ENCODE measurements around the gene TAF4. TPM values are rescaled to one million over a fixed set of nuclear protein-coding genes. Genes with fewer than 3 reads are reported as not detected.

TAF4 gene
- total RNA-seq, 3 donors from 2014 or later: 11.1 to 13.0 (median 12.7) TPM

- Histone ChIP-seq H3K27ac (no peak overlapping the region), H3K9me3 (no peaks in the 10 kb centered on the region), H3K4me1 (no peaks in the 10 kb centered on the region), H3K36me3 (no peaks in the 10 kb centered on the region), H3K27me3 (no peaks in the 10 kb centered on the region), H3K4me3 (no peak overlapping the region)
- DNase-seq (ENCODE audit: low spot score in 2 of 2): no peak
- intact Hi-C loops (cut with DNase I; ENCODE audit: low total_unique reads): no loop called here
- TF ChIP-seq POLR2A (IDR thresholded peaks at IDR 0.05) (no peak), POLR2AphosphoS5 (IDR thresholded peaks at IDR 0.05) (no peak), CTCF (IDR thresholded peaks at IDR 0.05) (no peak)
Measured at GRCh38 chr20:62003567-62004405, 61.9 kb downstream of the TAF4 start.

GRCh38 chr20:62002882-62003480, 62.7 kb downstream of the TAF4 start:
- no peak for TF ChIP-seq POLR2AphosphoS5 (IDR thresholded peaks at IDR 0.05)
- TF ChIP-seq CTCF (IDR thresholded peaks at IDR 0.05): no peak
- no peak for TF ChIP-seq POLR2A (IDR thresholded peaks at IDR 0.05)
- Histone ChIP-seq H3K9me3 (no peaks in the 10 kb centered on the region), H3K27me3 (no peaks in the 10 kb centered on the region), H3K36me3 (no peaks in the 10 kb centered on the region), H3K4me3 (no peak overlapping the region), H3K27ac (no peak overlapping the region), H3K4me1 (no peaks in the 10 kb centered on the region)
- intact Hi-C loops (cut with DNase I; ENCODE audit: low total_unique reads): no loop called here
- DNase-seq (ENCODE audit: low spot score in 2 of 2): no peak

GRCh38 chr20:62001178-62001715, 64.4 kb downstream of the TAF4 start:
- no peak overlapping the region for H3K4me3 ChIP-seq
- no peaks in the 10 kb centered on the region for H3K9me3 ChIP-seq
- no peaks in the 10 kb centered on the region for H3K36me3 ChIP-seq
- H3K27me3 ChIP-seq: no peaks in the 10 kb centered on the region
- H3K4me1 ChIP-seq: no peaks in the 10 kb centered on the region
- no peak overlapping the region for H3K27ac ChIP-seq
- DNase-seq (ENCODE audit: low spot score in 2 of 2): no peak
- intact Hi-C loops (cut with DNase I; ENCODE audit: low total_unique reads): no loop called here
- TF ChIP-seq POLR2AphosphoS5 (IDR thresholded peaks at IDR 0.05) (no peak), CTCF (IDR thresholded peaks at IDR 0.05) (no peak), POLR2A (IDR thresholded peaks at IDR 0.05) (no peak)

GRCh38 chr20:61998343-61999121, 67.1 kb downstream of the TAF4 start:
- DNase-seq (ENCODE audit: low spot score in 2 of 2): no peak
- intact Hi-C loops (cut with DNase I; ENCODE audit: low total_unique reads): no loop called here
- no peaks in the 10 kb centered on the region for H3K9me3 ChIP-seq
- H3K27me3 ChIP-seq: no peaks in the 10 kb centered on the region
- no peaks in the 10 kb centered on the region for H3K4me1 ChIP-seq
- H3K36me3 ChIP-seq: no peaks in the 10 kb centered on the region
- H3K27ac ChIP-seq: no peak overlapping the region
- H3K4me3 ChIP-seq: no peak overlapping the region
- no peak for TF ChIP-seq POLR2A (IDR thresholded peaks at IDR 0.05)
- TF ChIP-seq CTCF (IDR thresholded peaks at IDR 0.05): no peak
